AML-193 (cell line): ENCODE results near the gene ZBTB24.
"Not testable (repeated sequence)": the region's sequence is repeated elsewhere in the genome, so short reads cannot be mapped to it uniquely, and the experiment has no call there.

Experiments used
- DNase-seq, 2 experiments: peaks; one replicate each; lab custom pipeline; 2025; lab: John Stamatoyannopoulos, UW

Gene ZBTB24

DNA sequence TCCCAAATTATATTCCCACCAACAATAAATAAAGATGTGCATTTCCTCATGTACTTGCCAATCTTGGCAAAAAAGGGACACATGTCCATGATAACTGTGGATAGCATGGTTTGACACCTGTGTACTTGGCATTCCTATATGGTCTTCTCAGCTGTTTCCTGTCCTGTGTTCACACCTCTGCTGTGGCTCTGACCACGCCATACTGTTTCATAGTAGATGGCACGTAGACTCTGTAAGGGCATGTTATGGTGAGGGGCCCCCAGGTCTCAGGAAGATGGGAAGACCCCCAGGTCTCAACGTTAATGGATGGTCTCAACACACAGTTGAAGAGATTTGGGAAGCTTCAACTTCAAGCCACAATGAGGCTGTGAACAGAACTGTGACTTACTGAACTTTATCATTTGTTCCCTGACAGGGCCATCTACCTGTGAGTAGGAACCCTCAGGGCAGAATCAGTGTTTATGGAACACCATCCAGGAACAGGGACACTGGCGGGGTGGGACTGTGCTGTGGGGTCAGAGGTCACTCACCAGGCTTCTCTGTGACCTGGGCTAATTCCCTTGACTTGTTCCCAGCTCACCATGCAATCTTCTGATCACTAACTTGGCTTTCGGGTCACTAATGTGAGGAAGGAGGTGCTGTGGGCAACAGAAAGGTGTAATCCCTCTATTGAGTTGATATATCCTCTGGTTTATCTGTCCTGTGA is 11.8 kb downstream of the ZBTB24 start:
- DNase-seq, result no peak

DNA sequence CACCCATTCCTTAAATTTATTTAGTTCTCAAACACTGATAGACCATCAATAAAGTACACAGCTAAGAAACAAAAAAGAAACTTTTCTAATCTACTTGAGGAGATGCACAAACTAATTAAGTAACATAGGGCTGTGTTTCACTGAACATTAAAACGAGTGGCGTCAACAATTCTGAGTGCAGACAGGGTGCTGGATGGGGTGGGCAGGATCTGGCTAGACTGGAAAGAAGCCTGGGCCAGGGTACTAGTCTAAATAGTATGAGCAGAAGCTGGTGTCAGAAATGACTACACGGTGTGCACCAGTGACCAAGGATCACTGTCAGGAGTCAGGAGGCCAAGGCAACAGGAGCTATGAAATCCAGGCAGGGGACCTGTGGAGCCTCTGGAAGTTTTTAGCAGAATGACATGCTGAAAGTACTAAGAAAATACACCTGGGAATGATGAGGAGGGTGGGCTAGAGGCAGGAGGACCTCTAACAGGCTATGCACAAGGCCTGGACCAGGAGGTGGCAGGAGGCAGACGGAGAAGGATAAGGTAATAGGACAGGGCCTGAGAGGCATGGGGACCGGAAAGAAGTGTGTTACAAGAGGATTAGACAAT is 13.3 kb downstream of the ZBTB24 start:
- DNase-seq, result no peak

DNA sequence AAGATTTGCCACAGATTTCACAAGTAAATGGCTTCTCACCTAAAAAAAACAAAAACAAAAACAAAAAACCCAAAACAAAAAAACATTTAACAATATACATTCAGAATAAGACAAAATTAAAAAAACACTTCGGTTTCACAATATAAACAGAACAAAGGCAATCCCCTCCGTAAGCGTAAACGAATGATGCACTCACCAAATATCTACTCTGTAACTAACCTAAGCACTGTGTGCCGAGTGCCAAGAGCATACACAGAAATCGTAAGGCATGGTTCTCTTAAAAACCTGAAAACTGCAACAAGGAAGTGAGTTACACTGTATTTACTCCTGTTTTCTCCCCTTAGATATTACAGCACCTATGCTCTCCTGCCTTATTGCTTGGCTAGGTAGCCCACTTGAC is 15.3 kb downstream of the ZBTB24 start:
- DNase-seq, result no peak

DNA sequence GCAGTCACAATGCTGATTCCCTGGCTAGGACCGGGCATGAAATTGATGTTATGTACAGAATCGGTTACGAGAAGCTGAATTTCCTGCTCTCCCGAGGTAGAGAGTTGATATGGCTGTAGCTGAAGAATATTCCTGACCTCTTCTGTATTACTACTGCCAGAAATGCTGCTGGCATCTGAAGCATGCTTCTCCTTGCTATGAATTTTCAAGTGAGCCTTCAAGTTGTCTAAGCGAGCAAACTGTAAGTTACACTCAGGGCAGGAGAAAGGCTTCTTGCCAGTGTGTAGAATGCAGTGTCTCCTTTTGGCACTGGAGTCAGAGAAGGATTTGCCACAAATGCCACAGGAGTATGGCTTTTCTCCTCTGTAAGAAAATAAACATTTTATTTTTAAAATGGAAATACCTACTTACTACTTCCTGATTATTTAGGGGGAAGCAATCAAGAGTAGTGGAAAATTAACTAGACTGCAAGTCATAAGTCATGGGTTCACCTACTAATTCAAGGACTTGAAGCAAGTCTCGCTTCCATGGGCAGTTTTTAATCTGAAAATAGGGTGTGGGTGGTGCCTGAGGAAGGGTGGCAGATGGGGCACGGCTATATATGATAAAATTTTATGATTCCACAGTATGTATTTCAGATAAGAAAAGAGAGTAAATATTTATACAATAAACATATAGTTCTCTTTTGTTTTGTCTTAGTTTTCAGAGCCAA is 16.7 kb downstream of the ZBTB24 start:
- DNase-seq, result no peak

DNA sequence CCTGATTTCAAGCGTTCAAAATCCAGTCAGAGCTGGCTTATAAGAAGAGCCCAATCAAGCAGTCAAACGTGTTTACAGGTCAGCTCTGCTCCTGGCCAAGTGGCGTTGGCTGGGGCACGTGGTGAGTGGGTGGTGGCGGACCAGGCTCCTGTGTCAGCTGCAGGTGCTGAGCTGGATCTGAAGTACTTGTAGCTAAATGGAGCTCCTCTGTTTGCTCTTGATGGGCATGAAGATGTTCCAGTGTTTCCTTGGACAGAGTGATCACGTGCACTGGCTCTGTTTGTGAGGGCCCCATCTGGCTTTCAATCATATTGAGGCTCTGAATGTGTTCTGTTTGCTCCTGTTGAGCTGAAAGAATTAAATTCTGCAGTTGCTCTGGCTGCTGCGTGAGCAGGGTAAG is 17.2 kb downstream of the ZBTB24 start:
- DNase-seq, result no peak

DNA sequence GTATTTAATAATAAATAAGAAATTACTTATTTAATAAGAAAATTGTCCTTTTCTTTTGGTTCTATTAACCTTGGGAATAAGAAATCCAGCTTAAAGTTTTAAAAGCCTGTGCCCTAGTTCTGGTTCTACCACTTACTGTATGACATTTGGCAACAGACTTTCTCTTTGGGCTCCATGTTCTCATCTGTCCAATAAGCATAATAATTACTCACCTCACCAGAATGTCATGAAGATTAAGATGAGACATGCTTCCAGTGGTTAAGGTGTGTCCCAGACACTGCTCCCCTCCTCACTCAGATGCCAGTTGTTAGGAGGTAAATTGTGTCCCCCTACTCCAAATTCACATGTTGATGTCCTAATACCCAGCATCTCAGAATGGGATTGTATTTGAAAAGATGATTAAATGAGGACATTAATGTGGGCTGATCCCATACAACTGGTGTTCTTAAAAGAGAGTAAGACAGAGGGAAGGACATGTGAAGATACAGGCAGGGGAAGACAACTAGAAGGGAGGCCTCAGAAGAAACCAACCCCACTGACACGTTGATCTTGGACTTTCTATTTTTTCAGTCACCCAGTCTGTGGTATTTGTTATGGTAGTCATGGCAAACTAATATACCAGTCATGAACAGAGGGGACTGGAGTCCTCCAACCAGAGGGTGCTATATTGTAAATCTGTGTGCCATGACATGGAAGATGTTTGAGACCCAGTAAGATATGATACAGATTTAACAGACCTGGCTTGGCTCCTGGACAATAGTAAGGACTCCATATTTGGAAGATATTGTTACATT is 21.1 kb downstream of the ZBTB24 start:
- no peak for DNase-seq

DNA sequence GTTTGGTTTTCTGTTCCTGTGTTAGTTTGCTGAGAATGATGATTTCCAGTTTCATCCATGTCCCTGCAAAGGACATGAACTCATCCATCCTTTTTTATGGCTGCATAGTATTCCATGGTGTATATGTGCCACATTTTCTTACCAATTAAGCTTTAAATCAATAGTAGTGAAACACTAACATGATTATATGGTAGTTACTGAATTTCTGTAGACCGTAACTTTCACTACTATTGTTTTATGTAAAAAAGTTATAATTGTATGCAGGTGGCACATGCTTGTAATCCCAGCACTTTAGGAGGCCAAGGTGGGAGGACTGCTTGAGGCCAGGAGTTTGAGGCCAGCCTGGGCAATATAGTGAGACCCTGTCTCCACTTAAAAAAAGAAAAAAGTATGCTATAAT is 21.8 kb downstream of the ZBTB24 start:
- DNase-seq, result not testable (repeated sequence)

DNA sequence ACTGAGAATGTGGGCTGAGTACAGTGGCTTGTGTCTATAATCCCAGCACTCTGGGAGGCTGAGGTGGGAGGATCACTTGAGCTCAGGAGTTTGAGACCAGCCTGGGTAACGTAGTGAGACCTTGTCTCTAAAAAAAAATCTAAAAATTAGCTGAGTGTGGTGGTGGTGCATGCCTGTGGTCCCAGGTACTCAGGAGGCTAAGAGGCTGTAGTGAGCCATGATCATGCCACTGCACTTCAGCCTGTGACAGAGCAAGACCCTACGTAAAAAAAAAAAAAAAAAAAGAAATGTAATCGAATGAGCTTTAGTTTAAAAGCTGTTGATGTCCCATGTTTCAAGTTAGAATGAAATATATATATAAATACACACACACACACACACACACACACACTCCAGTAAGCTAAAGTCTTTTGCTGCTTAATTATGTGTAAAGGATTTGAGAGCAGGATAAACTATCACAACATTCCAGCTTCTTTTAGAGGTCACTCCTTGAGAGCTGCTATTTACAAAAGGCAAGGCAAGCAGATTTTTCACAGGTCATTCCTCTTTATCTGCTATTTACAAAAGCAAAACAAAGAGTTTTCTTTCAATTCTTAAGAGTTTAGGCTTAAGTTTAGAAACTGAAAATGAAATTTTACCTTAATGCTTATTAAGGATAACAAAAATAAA is 22.7 kb downstream of the ZBTB24 start:
- no peak for DNase-seq

DNA sequence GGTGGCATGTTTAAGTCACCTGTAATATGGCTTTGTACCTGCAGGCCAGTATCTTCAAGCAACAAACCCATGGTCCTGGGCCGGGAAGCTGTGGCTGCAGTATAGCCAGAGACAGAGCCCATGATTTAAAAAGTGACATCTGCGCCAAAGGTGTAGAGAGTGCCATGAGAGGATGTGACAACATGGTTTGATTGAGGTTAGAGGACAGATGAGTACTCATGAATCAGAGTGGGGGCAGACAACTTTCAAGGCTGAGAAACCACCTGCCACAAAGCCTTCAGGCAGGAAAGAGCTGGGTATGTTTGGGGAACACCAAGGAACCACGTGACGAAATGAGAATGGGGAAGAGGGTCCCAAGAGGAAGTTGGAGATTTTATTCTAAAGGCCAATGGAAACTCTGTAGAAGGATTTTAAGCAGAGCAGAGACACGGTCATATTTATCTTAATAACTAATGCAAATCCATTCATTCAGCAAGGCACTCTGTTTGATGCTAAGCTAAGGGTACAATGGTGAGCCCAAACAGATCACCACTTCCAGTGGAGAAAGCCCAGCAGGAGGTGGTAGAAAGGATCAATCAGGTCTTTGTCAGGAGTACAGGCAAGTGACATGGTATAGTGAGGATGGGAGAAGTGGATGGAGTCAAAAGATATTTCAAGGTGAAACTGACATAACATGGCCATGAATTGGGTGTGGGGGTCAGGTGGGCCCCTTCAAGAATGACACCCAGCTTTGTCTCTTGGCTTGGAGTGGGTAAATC is 24.1 kb downstream of the ZBTB24 start:
- DNase-seq, result peak; percentile 31 to 60

DNA sequence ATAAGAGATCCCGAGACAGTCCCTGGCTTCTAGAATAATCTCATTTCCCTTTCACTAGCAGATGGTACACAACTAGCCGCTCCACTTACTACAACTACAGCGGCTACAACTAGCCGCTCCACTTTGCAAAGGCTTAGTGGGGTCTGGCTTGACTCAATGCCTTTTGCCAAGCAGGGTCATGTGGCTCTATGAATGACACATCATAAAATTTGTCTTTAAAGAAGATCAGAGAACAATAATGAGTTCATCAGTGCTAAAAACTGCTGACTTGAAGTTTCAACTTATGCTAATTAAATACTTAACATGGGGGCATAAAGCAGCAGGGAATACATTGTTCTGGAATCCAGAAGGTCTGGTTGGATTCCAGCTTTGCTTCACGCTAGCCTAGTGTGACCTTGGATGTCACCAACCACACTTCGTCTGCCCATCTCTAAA is 25.4 kb downstream of the ZBTB24 start:
- no peak for DNase-seq

DNA sequence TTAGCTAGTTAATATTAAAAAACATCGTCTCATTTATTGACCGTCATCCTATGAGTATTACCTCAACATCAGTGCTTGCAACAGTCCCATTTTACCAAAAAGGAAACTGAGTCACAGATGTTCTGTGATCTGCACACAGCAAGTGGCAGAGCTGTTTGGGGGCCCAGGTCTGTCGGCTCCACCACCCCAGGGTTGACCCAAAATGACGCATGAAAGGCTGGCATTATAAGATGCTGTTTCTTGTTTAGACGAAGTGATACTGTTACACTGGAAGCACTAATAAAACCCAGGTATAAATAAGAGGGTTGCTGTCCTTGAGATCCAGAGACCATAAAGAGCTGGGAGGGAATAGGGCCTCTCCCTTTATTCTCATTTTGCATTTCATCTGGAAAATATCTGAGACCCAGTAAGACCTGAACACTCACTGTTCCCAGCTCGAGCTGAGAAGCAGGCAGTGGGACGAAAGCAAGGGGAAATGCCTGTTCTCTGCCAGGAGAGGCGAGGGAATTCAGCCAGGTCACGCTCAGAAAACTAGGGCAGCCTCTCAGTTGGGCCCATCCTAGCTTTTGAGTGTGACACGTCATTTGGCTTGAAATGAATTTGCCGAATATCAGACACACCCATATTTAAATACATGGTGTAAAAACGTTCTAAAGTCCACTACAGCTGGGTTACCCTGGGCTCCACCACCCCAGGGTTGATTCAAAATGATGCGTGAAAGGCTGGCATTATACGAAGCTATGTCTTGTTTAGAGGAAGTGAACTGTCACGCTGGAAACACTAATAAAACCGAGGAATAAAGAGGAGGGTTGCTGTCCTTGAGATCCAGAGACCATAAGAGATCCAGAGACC is 26.1 kb downstream of the ZBTB24 start:
- no peak for DNase-seq

DNA sequence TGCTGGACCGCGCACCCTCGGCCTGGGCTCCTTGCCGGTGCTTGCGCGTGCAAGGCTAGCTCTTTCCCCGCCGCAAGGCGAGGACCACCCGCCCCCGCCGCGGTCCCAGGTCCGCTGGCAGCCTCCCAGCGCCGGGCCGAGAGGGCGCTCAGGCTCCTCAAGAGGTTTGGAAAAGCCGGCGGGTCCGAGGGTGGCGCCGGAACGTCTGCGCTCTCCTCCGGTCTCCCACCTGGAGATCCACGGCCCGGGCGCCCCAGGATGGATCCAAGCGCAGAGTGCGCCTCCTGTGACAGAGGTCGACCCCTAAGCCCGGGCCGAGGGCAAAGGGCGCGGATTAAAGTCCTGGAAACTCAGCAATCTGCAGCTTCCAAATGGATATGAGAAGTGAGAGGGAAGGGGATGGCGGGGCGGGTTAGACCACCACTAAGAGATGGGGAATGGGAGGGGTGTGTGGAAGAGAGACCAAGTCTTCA is 26.9 kb downstream of the ZBTB24 start:
- DNase-seq, result no peak

DNA sequence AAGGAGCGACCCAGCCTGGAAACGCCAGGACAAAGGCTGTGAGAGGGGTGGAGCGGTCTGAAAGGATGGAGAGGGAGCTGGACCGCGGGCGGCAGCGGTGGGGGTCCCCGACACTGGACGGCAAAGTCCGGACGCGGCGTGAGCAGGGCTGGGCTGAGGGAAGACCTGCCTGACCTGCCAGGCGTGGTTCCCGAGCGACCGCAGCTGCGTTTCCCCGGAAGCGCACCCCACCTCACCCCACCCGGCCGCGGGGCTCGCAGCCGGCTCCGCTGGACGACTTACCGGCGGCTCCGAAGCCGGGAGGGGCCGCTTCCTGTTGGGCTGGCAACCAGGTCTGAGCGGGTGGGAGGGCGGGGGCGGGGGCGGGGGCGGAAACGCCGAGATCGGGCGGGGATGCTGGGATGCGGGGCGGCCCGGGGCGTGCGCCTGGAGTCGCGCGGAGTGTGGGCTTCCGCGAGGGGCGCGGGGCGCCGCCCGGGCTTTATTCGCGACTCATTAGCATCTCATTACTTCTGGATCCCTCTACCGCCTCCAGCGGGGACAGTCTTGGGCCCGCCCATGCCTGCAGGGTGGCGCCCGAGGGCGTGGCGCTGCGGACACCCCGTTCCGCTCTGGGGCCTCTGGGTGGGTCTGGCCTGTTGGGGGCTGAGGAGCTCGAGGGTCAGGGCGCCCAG is 27.4 kb downstream of the ZBTB24 start, which contains the start of gene MICAL1:
MICAL1 (minus strand) TSS at position 336 of the 674 bp plus-strand sequence. CDS start 1,576 bp downstream, outside the sequence.
- DNase-seq, result peak; percentile 36 to 38

DNA sequence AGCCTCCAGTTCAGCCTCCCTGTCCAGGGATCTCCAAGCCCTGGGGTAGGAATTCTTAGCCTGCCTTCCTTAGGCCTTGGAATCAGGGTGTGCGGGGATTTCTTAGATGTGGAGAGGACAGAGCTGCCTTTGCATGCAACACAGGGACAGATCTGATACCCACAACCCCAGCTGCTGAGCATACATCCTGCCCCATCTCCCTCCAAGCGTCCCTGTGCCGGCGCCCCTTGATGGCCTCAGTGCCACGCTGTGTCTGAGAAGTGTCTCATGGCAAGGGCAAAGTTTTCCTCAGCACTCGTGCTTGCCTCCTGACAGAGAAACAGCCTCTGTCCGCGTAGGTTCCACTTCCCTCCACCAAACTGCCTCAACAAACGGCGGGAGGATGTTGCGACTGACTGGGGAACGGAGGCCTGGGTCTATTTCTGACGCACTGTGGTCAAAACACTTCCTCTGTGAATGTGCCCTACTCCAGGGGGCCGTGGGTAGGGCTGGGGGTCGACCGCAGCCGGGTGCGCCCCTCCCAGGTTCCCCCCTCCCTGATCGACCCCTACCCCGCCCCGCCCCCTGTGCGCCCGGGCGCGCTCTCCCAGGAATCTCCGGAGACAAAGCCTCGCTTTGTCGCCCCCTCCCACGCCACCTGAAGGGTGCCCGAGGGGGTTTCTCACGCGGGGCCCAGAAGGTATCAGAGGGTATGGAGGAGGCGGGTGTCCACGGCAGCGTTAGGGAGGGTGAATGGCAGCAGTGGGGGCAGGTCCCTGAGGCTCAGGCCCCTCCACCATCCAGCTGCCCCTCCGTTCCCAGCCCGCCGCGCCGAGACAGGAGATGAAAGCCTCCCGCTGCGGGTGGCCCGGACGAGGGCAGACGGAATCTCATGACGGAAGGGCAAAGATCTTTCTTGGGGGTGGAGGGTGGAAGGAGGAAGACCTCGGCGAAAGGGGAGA is 28.3 kb downstream of the ZBTB24 start:
- DNase-seq, result peak; percentile 87 to 88

DNA sequence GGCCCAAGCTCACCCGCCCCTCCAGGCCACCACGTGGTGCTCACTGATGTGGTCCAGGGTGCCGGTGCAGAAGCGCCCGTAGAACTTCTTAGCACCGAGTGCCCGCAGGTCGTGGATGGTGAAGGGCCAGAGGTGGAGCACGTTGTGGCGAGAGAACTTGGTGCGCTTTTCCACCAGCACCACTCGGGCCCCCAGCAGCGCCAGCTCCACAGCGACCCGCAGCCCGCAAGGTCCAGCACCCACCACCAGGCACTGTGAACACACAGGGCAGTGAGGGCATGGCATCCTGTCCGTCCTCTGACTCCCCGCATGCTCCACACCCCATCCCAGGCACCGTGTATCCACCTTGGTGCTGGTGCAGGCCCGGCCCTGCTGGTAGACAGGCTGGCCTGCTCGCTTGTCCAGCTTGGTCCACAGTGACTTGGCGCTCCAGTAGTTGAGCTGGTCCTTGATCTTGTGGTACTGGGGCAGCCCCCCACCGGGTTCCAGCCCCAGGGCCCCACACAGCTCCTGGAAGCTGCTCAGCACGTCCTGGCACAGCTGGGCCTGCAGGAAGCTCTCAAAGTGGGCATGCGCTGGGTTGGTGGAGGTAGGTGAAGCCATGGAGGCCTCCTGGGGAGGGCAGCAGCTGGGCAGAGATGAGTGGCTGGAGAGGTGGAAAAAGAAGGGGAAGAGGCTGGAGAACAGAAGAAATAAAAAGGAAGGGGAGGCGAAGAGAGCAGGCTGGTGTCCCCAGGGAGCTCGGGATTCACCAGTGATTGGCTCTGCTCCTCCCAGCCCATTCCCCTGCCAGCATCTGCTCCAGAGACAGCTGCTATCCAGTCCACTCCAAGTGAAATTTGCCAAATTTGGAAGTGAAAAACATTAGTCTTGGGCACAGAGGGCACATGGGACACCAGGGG is 29.2 kb downstream of the ZBTB24 start:
- no peak for DNase-seq

DNA sequence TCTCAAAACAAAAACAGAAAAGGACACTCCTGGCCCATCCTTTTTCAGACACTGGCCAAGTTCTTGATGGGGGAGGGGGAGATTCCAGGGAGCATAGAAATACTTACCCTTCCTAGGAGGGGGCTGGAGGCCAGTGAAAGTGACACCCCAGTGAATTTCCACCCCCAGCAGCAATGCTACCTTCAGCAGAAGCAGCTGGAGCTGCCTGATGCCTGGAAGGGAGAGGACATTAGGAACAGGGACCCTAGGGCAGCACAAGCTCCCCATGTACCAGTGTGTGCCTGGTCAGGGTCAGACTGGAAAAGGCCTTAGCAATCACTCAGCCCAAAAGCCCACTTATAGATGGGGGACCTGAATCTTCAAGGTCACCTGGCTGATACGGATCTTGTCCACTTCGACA is 29.9 kb downstream of the ZBTB24 start:
- DNase-seq, result no peak

DNA sequence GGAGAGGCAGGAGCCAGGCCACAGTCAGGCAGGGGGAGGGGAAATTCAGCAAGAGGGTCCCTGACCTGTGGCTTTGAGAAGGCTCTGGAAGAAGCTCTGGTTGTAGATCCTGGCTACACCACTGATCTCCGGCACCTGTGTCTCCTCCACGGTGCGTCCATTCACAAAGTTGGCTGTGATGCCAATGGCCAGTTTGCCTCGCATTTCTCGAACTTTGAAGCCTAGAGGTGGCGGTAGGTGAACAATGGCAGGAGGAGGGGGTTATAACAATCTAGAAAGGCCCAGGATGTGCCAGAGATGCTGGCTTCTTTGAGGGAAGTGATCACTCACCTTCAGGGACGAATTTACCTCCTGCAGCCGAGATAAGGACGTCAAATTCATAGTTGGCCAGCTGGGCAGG is 30.8 kb downstream of the ZBTB24 start:
- no peak for DNase-seq
